Peyer's patch (tissue), 4 donors: ENCODE measurements around the gene SELENOH. TPM values are rescaled to one million over a fixed set of nuclear protein-coding genes. Genes with fewer than 3 reads are reported as not detected.
A peak's percentile ranks its signal among the peaks of the same experiment; 100 is the strongest.

Source experiments
- DNase-seq, 3 donors: peaks; one replicate each; pipeline ENCODE4 v3.0.0-alpha.2; 2017 to 2019
- H3K27ac ChIP-seq, 4 donors: fragments of 200-600 bp; sonication (generic); one replicate each; pipeline ENCODE4 v1.5.1; 2016 to 2019
- H3K27me3 ChIP-seq, 2 donors: fragments of 200-600 bp; sonication (generic); one replicate each; pipeline ENCODE4 v1.5.1; 2019
- H3K36me3 ChIP-seq, 3 donors: fragments of 200-600 bp; sonication (generic); one replicate each; pipeline ENCODE4 v1.5.1; 2016 to 2019
- H3K4me1 ChIP-seq, 4 donors: fragments of 200-600 bp; sonication (generic); one replicate each; pipeline ENCODE4 v1.5.1; 2016 to 2019
- H3K4me3 ChIP-seq, 4 donors: fragments of 200-600 bp; sonication (generic); 1 replicate in 3 of 4; 2 replicates in 1 of 4; pipeline ENCODE4 v1.5.1; 2016 to 2019; ENCODE audit warnings: mild to moderate bottlenecking in 1 of 4
- H3K9me3 ChIP-seq, 4 donors: fragments of 200-600 bp; sonication (generic); one replicate each; pipeline ENCODE4 v1.5.1; 2016 to 2019; ENCODE audit warnings: mild to moderate bottlenecking in 1 of 4
- POLR2A ChIP-seq, 2 donors: fragments of 450-650 bp; IDR thresholded peaks; one replicate each; pipeline ENCODE4 v1.5.1; 2017; ENCODE audit warnings: antibody characterized with exemption in 2 of 2, mild to moderate bottlenecking in 2 of 2, moderate library complexity in 2 of 2
- total RNA-seq, 4 donors: library from RNA; depleted of rRNA; stranded (reverse); fragments of >200 nt; gene quantifications; one replicate each; pipeline ENCODE4 v1.1.0, GENCODE V29; 2016
- TF ChIP-seq, protein P1 (sequence below), 6 experiments: fragments of 450-650 bp in 4 of 6; fragments of 200-600 bp in 2 of 6; sonication (generic) in 1 of 6; IDR thresholded peaks; one replicate each; pipeline ENCODE4 v1.5.1; 2017 to 2019; ENCODE audit warnings: antibody characterized with exemption in 6 of 6, mild to moderate bottlenecking in 3 of 6, moderate library complexity in 1 of 6

SELENOH gene
- total RNA-seq, 4 donors from 2014 or later, result 42.0 to 50.5 (median 46.5) TPM

DNA sequence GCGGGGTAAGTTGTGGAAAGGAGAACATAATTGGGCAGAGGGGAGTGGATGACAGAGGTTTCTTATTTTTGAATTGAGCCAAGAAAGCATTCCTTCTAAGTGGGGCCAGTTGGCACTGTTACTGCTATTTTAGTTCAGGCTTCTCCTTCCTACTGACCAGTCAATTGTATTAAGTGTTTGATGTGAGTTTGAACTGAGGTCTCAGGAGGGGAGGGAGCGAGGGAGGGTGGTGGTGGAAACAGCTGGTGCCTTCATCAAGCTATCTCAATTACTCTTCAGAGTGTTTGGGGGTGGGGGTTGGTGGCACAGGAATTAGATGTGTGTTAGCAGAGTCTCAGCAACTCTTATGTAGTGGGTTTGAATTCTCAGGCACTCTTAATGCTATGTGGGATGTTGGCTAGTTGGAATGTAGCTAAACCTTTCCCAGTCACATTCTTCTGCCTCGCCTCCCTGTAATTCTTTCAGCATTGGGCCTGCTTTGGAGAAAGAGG, 34.8 kb downstream of the SELENOH start:
- peak overlapping the region in 3 of 4 donors; percentile 47 to 91 (median 88) for H3K27ac ChIP-seq
- H3K4me1 ChIP-seq, result peaks cover 0 to 85% (median 9%) of the 10 kb centered on the region in 4 donors
- no peak for TF ChIP-seq POLR2A (IDR thresholded peaks at IDR 0.05)
- TF ChIP-seq, protein P1, sequence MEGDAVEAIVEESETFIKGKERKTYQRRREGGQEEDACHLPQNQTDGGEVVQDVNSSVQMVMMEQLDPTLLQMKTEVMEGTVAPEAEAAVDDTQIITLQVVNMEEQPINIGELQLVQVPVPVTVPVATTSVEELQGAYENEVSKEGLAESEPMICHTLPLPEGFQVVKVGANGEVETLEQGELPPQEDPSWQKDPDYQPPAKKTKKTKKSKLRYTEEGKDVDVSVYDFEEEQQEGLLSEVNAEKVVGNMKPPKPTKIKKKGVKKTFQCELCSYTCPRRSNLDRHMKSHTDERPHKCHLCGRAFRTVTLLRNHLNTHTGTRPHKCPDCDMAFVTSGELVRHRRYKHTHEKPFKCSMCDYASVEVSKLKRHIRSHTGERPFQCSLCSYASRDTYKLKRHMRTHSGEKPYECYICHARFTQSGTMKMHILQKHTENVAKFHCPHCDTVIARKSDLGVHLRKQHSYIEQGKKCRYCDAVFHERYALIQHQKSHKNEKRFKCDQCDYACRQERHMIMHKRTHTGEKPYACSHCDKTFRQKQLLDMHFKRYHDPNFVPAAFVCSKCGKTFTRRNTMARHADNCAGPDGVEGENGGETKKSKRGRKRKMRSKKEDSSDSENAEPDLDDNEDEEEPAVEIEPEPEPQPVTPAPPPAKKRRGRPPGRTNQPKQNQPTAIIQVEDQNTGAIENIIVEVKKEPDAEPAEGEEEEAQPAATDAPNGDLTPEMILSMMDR (IDR thresholded peaks at IDR 0.05), result no peak
- H3K36me3 ChIP-seq, result no peaks in the 10 kb centered on the region
- H3K4me3 ChIP-seq, result peak overlapping the region in 1 of 4 donors; percentile 1
- no peaks in the 10 kb centered on the region for H3K9me3 ChIP-seq
- no peaks in the 10 kb centered on the region for H3K27me3 ChIP-seq
- DNase-seq, result no peak

DNA sequence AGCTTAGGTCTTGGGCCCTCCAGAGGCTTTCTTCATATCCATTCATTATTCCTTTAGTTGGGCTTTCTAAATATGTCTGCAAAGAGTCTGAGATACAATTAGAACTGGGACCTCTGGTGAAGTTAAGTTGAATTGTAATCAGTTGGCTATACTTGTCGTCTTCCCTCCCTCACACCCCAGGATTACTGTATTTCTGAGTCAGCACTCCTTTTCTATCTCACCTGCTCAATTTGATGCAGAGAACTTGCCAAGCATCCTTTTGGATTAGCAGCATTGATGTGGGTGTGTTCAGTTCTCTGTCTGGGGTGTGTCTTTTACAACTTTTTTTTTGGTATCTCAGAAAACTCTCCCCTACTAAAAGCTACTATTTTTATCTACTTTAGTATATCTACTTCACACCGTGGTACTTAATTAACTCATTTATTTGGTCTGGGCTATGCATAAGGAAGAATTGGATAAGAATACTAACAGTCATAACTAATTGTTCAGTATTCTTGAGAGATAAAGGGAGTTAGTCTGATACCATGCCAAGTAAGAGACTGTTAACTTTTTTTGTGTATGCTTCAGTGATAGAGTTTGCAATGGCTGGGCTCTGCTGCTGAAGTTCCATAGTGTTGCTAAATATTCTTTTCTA, 35.4 kb downstream of the SELENOH start:
- Histone ChIP-seq H3K4me1 (peaks cover 0 to 89% (median 9%) of the 10 kb centered on the region in 4 donors), H3K27ac (peak overlapping the region; percentile 46 to 91 (median 84)), H3K4me3 (no peak overlapping the region), H3K36me3 (no peaks in the 10 kb centered on the region), H3K9me3 (no peaks in the 10 kb centered on the region), H3K27me3 (no peaks in the 10 kb centered on the region)
- TF ChIP-seq, protein P1 (IDR thresholded peaks at IDR 0.05), result no peak
- no peak for TF ChIP-seq POLR2A (IDR thresholded peaks at IDR 0.05)
- no peak for DNase-seq

DNA sequence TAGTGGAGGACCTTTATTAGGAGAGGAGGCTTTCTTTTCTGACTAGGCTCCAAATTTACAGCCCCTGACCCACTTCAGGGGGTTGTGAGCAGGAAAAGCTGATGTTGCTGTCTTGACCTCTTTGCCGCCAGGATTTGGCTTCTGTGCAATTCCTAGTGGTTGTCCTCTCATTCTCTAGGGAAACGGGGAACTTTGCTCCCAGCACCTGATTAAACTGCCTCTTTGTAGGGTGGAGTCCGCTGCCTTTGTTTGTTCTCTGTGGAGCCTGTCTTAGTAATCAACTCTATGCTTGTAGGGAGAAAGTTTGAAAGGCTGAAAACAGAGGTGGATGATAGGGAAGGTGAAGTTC, 36.7 kb downstream of the SELENOH start:
- peaks cover 0 to 89% (median 12%) of the 10 kb centered on the region in 4 donors for H3K4me1 ChIP-seq
- peak in 1 of 2 donors; percentile 33 for TF ChIP-seq POLR2A (IDR thresholded peaks at IDR 0.05)
- TF ChIP-seq, protein P1 (IDR thresholded peaks at IDR 0.05), result peak in 1 of 6 experiments; percentile 25
- H3K9me3 ChIP-seq, result no peaks in the 10 kb centered on the region
- H3K27ac ChIP-seq, result peak overlapping the region; percentile 46 to 91 (median 84)
- peak overlapping the region in 2 of 4 donors; percentile 28 to 41 for H3K4me3 ChIP-seq
- DNase-seq, result peak in 1 of 3 donors; percentile 85
- H3K27me3 ChIP-seq, result no peaks in the 10 kb centered on the region
- no peaks in the 10 kb centered on the region for H3K36me3 ChIP-seq

DNA sequence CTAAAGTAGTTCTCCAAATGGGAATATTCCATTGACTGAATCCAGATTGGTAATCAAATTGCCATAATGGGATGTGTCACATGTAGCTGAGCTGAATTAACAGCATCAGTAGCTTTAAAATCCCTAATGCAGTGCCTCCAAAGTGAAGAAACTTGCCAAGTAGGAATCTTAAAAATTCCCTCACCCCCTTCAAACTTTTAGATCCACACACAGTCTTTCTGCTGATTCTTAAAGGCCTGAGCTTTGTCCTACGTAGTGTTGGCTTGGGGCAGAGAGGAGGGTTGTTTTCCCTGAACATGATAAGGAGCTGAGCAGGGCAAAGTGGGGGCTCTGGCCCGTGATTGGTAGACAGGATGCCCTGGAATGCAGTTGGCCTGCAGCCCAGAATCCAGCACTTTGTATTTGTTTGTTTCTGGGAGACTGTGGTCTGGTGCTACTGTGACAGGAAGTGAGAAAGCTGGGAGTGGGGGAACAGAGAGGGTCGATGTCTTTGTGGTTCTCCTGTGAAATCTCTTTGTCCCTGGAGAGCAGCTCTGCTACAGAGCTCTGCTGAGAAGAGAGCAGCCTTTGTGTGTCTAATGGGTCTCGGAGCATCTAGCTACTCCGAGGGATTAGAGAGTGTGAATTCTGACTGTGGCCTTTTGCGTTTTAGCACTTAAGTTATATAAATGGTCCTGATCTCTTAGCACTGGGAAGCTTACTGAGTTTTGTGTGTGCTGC, 37.2 kb downstream of the SELENOH start:
- H3K4me1 ChIP-seq, result peaks cover 0 to 94% (median 12%) of the 10 kb centered on the region in 4 donors
- DNase-seq, result peak; percentile 45 to 91 (median 89)
- H3K9me3 ChIP-seq, result no peaks in the 10 kb centered on the region
- H3K4me3 ChIP-seq, result peak overlapping the region in 2 of 4 donors; percentile 28 to 41
- peak in 1 of 2 donors; percentile 50 for TF ChIP-seq POLR2A (IDR thresholded peaks at IDR 0.05)
- TF ChIP-seq, protein P1 (IDR thresholded peaks at IDR 0.05), result no peak
- no peaks in the 10 kb centered on the region for H3K36me3 ChIP-seq
- H3K27me3 ChIP-seq, result no peaks in the 10 kb centered on the region
- peak overlapping the region; percentile 46 to 91 (median 84) for H3K27ac ChIP-seq

DNA sequence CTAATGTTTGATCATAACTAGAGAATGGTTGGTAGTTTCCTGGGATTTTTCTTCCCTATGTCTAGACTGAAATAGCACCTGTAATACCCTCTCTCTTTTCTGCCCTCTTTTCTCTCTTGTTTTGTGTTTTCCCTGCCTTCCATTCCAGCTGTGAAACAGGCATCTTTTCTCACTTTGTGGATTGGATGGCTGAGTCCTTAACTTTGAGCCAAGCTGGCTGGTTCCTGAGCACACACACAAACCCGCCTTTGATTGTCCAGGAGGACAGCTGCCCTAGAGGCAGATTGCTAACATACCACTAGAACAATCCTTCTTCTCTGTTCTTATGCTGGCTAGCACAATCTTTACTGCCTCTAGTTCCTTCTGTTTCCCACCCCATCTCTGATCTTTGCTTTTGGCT, 38.0 kb downstream of the SELENOH start:
- Histone ChIP-seq H3K36me3 (no peaks in the 10 kb centered on the region), H3K4me3 (peak overlapping the region in 2 of 4 donors; percentile 28 to 41), H3K4me1 (peaks cover 0 to 98% (median 12%) of the 10 kb centered on the region in 4 donors), H3K27ac (peak overlapping the region; percentile 25 to 91 (median 84)), H3K9me3 (no peaks in the 10 kb centered on the region), H3K27me3 (no peaks in the 10 kb centered on the region)
- no peak for DNase-seq
- TF ChIP-seq, protein P1 (IDR thresholded peaks at IDR 0.05), result peak in 3 of 6 experiments; percentile 15 to 30 (median 28)
- no peak for TF ChIP-seq POLR2A (IDR thresholded peaks at IDR 0.05)
